ENCODE data around the gene MFSD12.
"Not testable (repeated sequence)": the region's sequence is repeated elsewhere in the genome, so short reads cannot be mapped to it uniquely, and the experiment has no call there.

MFSD12 gene

GRCh38 chr19:3536429-3537100 is 20.8 kb downstream of the MFSD12 start:
- no peak for DNase-seq

DNA sequence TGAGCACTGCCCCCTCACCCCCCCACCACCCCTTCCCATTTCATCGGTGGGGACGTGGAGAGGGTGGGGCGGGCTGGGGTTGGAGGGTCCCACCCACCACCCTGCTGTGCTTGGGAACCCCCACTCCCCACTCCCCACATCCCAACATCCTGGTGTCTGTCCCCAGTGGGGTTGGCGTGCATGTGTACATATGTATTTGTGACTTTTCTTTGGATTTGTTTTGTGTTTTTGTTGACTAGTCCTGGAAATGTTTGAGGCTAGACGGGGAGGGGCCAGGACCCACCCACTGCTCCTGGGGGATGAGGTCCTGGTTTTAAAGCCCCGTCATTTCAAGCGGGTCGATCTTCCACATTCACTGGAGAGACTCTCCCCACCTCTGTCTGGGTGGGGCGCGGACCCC is 21.4 kb downstream of the MFSD12 start:
- no peak for DNase-seq

GRCh38 chr19:3535563-3535965 is 21.8 kb downstream of the MFSD12 start:
- no peak for DNase-seq

DNA sequence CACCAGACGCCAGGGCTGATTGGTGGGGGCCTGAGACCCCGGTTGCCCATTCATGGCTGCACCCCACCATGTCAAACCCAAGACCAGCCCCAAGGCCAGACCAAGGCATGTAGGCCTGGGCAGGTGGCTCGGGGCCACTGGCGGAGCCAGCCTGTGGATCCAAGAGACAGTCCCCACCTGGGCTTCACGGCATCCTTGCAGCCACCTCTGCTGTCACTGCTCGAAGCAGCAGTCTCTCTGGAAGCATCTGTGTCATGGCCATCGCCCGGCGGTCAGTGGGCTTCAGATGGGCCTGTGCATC is 22.2 kb downstream of the MFSD12 start:
- DNase-seq = no peak

- no peak for DNase-seq
These were observed 22.8 kb downstream of the MFSD12 start for GRCh38 chr19:3534375-3535234.

DNA sequence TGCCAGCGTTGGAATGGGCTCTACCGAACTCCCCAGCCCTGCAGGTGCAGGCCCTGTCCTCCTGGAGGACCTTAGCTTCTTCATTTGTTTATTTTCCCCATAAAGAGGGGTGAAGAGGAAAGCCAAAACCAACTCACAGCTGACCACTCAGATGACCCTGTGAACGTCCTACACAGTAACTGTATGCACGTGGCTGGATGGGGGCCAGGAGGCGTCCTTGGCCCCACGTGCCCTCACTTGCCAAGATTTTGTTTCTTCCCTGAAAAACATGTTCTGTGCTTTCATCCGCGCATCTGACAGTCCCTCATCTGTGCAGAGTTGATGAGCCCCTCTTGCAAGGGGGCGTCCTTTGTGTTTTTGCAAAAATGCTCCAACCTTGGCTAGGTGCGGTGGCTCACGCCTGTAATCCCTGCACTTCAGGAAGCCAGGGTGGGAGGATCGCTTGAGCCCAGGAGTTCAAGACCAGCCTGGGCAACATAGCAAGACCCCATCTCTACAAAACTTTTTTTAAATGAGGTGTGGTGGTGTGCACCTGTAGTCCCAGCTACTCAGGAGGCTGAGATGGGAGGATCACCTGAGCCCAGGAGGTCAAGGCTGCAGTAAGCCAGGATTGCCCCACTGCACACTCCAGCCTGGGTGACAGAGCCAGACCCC is 23.7 kb downstream of the MFSD12 start:
- DNase-seq = no peak

- no peak for DNase-seq
These were observed 24.4 kb downstream of the MFSD12 start for GRCh38 chr19:3533033-3533432.

DNA sequence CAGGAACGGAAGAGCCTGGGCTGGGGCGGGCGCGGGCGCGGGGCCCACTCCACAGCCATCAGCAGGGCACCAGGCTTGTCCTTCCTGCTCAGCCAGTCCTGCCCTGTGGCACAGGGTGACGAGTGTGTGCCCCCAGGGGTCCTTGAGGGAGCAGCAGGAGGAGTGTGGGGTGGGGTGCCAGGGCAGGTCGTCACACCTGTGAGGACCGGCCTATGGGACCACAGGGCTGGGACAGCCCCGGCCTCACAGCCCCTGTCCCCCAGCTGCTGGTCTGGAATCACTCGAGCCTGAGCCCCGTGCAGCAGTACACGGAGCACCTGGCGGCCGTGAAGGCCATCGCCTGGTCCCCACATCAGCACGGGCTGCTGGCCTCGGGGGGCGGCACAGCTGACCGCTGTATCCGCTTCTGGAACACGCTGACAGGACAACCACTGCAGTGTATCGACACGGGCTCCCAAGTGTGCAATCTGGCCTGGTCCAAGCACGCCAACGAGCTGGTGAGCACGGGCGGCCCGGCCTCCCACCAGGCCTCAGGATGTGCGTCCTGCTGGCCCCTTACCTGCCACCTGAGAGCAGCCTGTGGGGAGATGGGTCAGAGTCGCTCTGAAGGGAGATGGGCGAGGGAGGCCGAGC is 25.1 kb downstream of the MFSD12 start:
- no peak for DNase-seq

DNA sequence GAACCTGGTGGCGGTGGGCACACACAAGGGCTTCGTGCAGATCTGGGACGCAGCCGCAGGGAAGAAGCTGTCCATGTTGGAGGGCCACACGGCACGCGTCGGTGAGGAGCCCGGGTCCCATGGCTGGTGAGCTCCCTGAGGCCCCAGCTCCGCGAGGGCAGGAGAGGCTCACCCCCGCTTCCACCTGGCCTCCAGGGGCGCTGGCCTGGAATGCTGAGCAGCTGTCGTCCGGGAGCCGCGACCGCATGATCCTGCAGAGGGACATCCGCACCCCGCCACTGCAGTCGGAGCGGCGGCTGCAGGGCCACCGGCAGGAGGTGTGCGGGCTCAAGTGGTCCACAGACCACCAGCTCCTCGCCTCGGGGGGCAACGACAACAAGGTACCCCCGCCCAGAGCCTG is 25.7 kb downstream of the MFSD12 start:
- no peak for DNase-seq

DNA sequence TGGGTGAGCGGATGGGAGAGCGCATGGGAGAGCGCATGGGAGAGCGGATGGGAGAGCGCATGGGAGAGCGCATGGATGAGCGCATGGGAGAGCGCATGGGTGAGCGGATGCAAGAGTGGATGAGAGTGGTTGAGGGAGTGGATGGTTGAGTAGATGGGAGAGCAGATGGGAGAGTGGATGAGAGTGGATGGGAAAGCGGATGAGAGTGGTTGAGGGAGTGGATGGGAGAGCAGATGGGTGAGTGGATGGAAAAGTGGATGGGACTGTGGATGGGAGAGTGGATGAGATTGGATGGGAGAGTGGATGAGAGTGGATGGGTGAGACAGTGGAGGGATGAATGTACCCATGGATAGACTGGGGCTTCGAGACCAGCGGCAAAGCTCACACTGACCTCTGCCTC is 27.0 kb downstream of the MFSD12 start:
- DNase-seq = no peak

DNA sequence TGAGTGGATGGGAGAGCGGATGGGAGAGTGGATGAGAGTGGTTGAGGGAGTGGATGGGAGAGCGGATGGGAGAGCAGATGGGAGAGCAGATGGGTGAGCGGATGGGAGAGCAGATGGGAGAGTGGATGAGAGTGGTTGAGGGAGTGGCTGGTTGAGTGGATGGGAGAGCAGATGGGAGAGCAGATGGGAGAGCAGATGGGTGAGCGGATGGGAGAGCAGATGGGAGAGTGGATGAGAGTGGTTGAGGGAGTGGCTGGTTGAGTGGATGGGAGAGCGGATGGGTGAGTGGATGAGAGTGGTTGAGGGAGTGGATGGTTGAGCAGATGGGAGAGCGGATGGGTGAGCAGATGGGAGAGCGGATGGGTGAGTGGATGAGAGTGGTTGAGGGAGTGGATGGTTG is 28.1 kb downstream of the MFSD12 start:
- not testable (repeated sequence) for DNase-seq

- DNase-seq = no peak
These were observed 28.7 kb downstream of the MFSD12 start for GRCh38 chr19:3528539-3529211.

GRCh38 chr19:3528080-3528479 is 29.3 kb downstream of the MFSD12 start:
- DNase-seq = no peak

- DNase-seq = no peak
These were observed 30.0 kb downstream of the MFSD12 start for GRCh38 chr19:3527238-3527910.

DNA sequence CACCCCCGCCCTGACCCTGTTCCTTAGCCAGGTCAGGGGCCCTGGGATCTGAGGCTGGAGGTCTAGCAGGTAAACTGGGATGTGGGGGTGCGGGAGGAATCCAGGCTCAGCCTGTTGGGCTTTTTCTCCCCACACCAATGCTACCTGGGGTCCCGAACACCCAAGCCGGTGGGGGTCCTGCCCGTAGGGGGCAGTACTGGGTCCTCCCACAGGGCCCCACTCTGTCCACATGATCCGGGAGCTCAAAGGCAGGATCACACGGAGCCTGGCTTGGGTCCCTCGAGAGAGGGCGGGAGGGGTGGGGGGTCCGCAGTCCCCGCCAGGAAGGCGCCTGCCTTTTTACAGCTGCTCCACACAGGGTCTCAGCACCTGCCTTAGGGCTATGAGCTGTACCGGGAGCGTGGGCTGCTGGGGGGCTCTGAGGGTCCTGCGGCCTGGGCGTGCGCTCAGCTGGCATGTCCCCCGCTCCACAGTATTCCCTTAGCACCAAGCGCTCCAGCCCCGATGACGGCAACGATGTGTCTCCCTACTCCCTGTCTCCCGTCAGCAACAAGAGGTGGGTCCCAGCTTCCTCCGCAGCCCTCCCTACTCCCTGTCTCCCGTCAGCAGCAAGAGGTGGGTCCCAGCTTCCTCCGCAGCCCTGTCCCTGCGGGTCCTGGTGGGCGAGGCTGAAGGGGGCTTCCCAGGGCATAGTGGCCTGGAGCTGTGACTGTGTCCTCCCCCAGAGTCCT is 30.7 kb downstream of the MFSD12 start:
- DNase-seq = no peak

GRCh38 chr19:3524904-3525451 is 32.4 kb downstream of the MFSD12 start:
- DNase-seq = no peak

GRCh38 chr19:3524078-3524842 is 33.1 kb downstream of the MFSD12 start:
- DNase-seq = no peak

- no peak for DNase-seq
These were observed 33.9 kb downstream of the MFSD12 start for GRCh38 chr19:3523361-3524077.

DNA sequence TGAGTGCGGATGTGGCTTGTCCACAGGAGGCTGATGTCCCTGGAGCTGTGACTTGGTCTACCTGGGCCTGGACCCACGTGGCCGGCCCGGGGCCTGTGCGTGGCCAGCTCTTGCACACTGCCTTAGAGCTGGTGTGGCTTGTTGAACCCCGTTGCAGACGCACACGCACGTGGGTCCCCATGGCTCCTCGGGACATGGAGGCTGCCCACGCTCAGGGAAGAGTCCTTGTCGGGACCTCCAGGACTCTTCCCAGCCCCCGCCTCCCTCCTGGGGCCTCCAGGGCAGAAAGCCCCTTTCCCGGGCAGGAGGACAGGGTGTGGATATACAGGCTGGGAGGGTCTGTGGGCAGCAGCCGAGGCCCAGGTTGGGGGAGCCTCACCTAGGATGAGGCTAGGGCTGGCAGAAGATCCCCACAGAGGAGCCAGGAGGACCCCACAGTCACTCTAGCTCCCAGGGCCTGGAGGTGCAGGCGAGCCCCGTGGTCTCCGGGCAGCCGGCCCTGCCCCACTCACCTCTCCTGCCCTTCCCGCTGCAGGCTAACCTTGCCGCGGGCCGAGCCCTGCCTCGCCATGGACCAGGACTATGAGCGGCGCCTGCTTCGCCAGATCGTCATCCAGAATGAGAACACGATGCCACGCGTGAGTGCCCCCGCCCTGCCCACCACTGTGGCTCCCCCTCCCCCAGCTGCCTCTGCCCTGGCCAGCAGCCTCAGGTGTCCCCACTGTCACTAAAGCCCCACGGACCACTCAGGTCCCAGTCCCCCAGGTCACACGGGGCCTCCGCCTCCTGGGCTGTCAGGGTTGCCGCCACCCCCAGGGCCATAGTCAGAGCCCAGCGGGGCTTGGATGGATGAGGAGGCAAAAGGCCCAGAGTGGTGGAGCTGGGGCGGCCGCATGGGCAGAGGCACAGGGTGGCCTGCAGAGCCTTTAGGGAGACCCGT is 34.7 kb downstream of the MFSD12 start:
- DNase-seq = no peak
